ENCODE data around the gene PIP5K1B. TPM values are rescaled to one million over a fixed set of nuclear protein-coding genes. Genes with fewer than 3 reads are reported as not detected.

Gene PIP5K1B
- total RNA-seq, 1 experiment from 2014 or later = 0.20 TPM

- Histone ChIP-seq H3K9ac (ENCODE audit: low read length) (no peak overlapping the region), H2AFZ (ENCODE audit: low read depth, low read length, poor library complexity, severe bottlenecking) (no peak overlapping the region), H3K9me3 (ENCODE audit: control insufficient read depth in 1 of 2, insufficient read depth in 1 of 2, low read depth in 1 of 2, low read length in 2 of 2) (no peaks in the 10 kb centered on the region), H3K27me3 (ENCODE audit: insufficient read depth, low read length) (peaks cover 73% of the 10 kb centered on the region), H3K79me2 (ENCODE audit: insufficient read depth, low read length) (no peaks in the 10 kb centered on the region), H3K4me1 (ENCODE audit: control insufficient read depth in 1 of 2, insufficient read depth in 2 of 2, low read length in 2 of 2) (no peaks in the 10 kb centered on the region), H3K9me2 (ENCODE audit: insufficient read depth) (no peaks in the 10 kb centered on the region), H3K4me3 (replicated peaks in 1 of 2; ENCODE audit: low read depth in 1 of 2, low read length in 2 of 2) (no peak overlapping the region), H3K4me2 (ENCODE audit: low read length) (no peak overlapping the region), H3K27ac (ENCODE audit: low read depth, low read length) (no peak overlapping the region), H3K36me3 (ENCODE audit: control insufficient read depth in 1 of 2, insufficient read depth in 2 of 2, low read length in 2 of 2) (no peaks in the 10 kb centered on the region), H4K20me1 (ENCODE audit: insufficient read depth) (no peaks in the 10 kb centered on the region)
- RAD21 ChIA-PET (ENCODE audit: low non-redundant PET in 1 of 2, low total read pairs in 2 of 2, uncharacterized antibody in 2 of 2, unreplicated experiment in 2 of 2) = no interaction called here
- DNase-seq (ENCODE audit: low read depth, low spot score) (no peak), ATAC-seq (no peak)
- intact Hi-C loops (cut with micrococcal nuclease) = loop anchor here (5.0 kb wide), 1 partner anchor 61 kb away; no protein-coding TSS in a partner anchor
- CTCF ChIA-PET = no interaction called here
- POLR2A ChIA-PET = no interaction called here
- TF ChIP-seq MAX (IDR thresholded peaks at IDR 0.05) = no peak
- no TSS peak for BruUV-seq (replicated peaks)
Measured at GRCh38 chr9:68798423-68798822, 93.4 kb downstream of the PIP5K1B start.

- ChIA-PET CTCF (no interaction called here), RAD21 (ENCODE audit: low non-redundant PET in 1 of 2, low total read pairs in 2 of 2, uncharacterized antibody in 2 of 2, unreplicated experiment in 2 of 2) (no interaction called here), POLR2A (no interaction called here)
- intact Hi-C loops (cut with micrococcal nuclease) = no loop called here
- no peaks in the 10 kb centered on the region for H4K20me1 ChIP-seq (ENCODE audit: insufficient read depth)
- no peaks in the 10 kb centered on the region for H3K79me2 ChIP-seq (ENCODE audit: insufficient read depth, low read length)
- H3K9me3 ChIP-seq (ENCODE audit: control insufficient read depth in 1 of 2, insufficient read depth in 1 of 2, low read depth in 1 of 2, low read length in 2 of 2) = no peaks in the 10 kb centered on the region
- TF ChIP-seq FOSL1 (IDR thresholded peaks at IDR 0.05; ENCODE audit: low read depth) (no peak), ZFX (IDR thresholded peaks at IDR 0.05) (no peak), RAD21 (IDR thresholded peaks at IDR 0.05; ENCODE audit: low read depth) (no peak), EGR1 (IDR thresholded peaks at IDR 0.05; ENCODE audit: low read depth) (no peak), CTCF (IDR thresholded peaks at IDR 0.05 in 2 of 3, conservative IDR thresholded peaks at IDR 0.05 in 1 of 3; ENCODE audit: borderline replicate concordance in 1 of 3, insufficient read depth in 1 of 3, low read depth in 2 of 3, low read length in 2 of 3) (no peak), ELF1 (IDR thresholded peaks at IDR 0.05; ENCODE audit: borderline replicate concordance, low read depth) (no peak), SIN3A (IDR thresholded peaks at IDR 0.05; ENCODE audit: low read depth) (no peak), ZNF274 (IDR thresholded peaks at IDR 0.05; ENCODE audit: low read depth, low read length) (no peak), TCF7L2 (IDR thresholded peaks at IDR 0.05; ENCODE audit: borderline replicate concordance, extremely low read depth, insufficient read depth, insufficient read length) (no peak)
- H3K9ac ChIP-seq (ENCODE audit: low read length) = no peak overlapping the region
- no peaks in the 10 kb centered on the region for H3K36me3 ChIP-seq (ENCODE audit: control insufficient read depth in 1 of 2, insufficient read depth in 2 of 2, low read length in 2 of 2)
- no peaks in the 10 kb centered on the region for H3K9me2 ChIP-seq (ENCODE audit: insufficient read depth)
- H3K4me1 ChIP-seq (ENCODE audit: control insufficient read depth in 1 of 2, insufficient read depth in 2 of 2, low read length in 2 of 2) = no peaks in the 10 kb centered on the region
- no peak overlapping the region for H2AFZ ChIP-seq (ENCODE audit: low read depth, low read length, poor library complexity, severe bottlenecking)
- H3K4me3 ChIP-seq (replicated peaks in 1 of 2; ENCODE audit: low read depth in 1 of 2, low read length in 2 of 2) = no peak overlapping the region
- no peak for ATAC-seq
- H3K27ac ChIP-seq (ENCODE audit: low read depth, low read length) = no peak overlapping the region
- peaks cover 63% of the 10 kb centered on the region for H3K27me3 ChIP-seq (ENCODE audit: insufficient read depth, low read length)
- no peak for DNase-seq (ENCODE audit: low read depth, low spot score)
- no TSS peak for BruUV-seq (replicated peaks)
- H3K4me2 ChIP-seq (ENCODE audit: low read length) = no peak overlapping the region
Measured at GRCh38 chr9:68800836-68801235, 95.8 kb downstream of the PIP5K1B start.

All from HCT116 (cell line).